Inflammatory macrophage treated with lipopolysaccharide for 4 hours (primary cell): ENCODE data around the gene KRTAP4-6.
A peak's percentile ranks its signal among the peaks of the same experiment; 100 is the strongest.
"Not testable (repeated sequence)": the region's sequence is repeated elsewhere in the genome, so short reads cannot be mapped to it uniquely, and the experiment has no call there.

Experiments used
- DNase-seq: peaks from one replicate; pipeline ENCODE4 v3.0.0-alpha.2; 2020

Gene KRTAP4-6

GRCh38 chr17:41140360-41141131 is at the start of gene KRTAP4-6:
KRTAP4-6 (minus strand) TSS chr17:41140544; CDS start chr17:41140487, 57 bp downstream.
- peak; percentile 40 for DNase-seq

GRCh38 chr17:41189837-41190318 is 49.5 kb upstream of the KRTAP4-6 start, which contains the start of gene KRTAP9-1:
KRTAP9-1 (plus strand) TSS chr17:41189887; CDS start chr17:41189887, 0 bp downstream.
- not testable (repeated sequence) for DNase-seq

- DNase-seq, result no peak
These were observed 46.5 kb upstream of the KRTAP4-6 start for GRCh38 chr17:41186872-41187271.

- DNase-seq, result no peak
These were observed 44.7 kb upstream of the KRTAP4-6 start for GRCh38 chr17:41185001-41185400.

GRCh38 chr17:41184480-41184961 is 44.2 kb upstream of the KRTAP4-6 start, which contains the start of gene KRTAP4-1:
KRTAP4-1 (minus strand) TSS chr17:41184911; CDS start chr17:41184854, 57 bp downstream.
- DNase-seq, result no peak

GRCh38 chr17:41178843-41179616 is 38.7 kb upstream of the KRTAP4-6 start:
- no peak for DNase-seq

- DNase-seq, result peak; percentile 67
These were observed 38.0 kb upstream of the KRTAP4-6 start for GRCh38 chr17:41178341-41178740.

- DNase-seq, result no peak
These were observed 37.5 kb upstream of the KRTAP4-6 start, which contains the start of gene KRTAP4-2 for GRCh38 chr17:41177727-41178271. KRTAP4-2 (minus strand) TSS chr17:41178221; CDS start chr17:41178164, 57 bp downstream.

- peak; percentile 13 for DNase-seq
These were observed 36.5 kb upstream of the KRTAP4-6 start for GRCh38 chr17:41176744-41177387.

- DNase-seq, result no peak
These were observed 31.5 kb upstream of the KRTAP4-6 start for GRCh38 chr17:41171886-41172285.

GRCh38 chr17:41168121-41168520 is 27.8 kb upstream of the KRTAP4-6 start, which contains the start of gene KRTAP4-3:
KRTAP4-3 (minus strand) TSS chr17:41168221; CDS start chr17:41168172, 49 bp downstream.
- DNase-seq, result no peak

GRCh38 chr17:41167561-41167960 is 27.2 kb upstream of the KRTAP4-6 start:
- DNase-seq, result no peak

GRCh38 chr17:41163828-41164227 is 23.5 kb upstream of the KRTAP4-6 start:
- no peak for DNase-seq

- DNase-seq, result no peak
These were observed 20.3 kb upstream of the KRTAP4-6 start, which contains the start of gene KRTAP4-4 for GRCh38 chr17:41160648-41161047. KRTAP4-4 (minus strand) TSS chr17:41160748; CDS start chr17:41160691, 57 bp downstream.

- DNase-seq, result not testable (repeated sequence)
These were observed 19.8 kb upstream of the KRTAP4-6 start for GRCh38 chr17:41160190-41160589.

GRCh38 chr17:41153856-41154255 is 13.5 kb upstream of the KRTAP4-6 start:
- DNase-seq, result no peak

GRCh38 chr17:41151525-41151924 is 11.2 kb upstream of the KRTAP4-6 start:
- no peak for DNase-seq

GRCh38 chr17:41150026-41150425 is 9.7 kb upstream of the KRTAP4-6 start:
- DNase-seq, result no peak

GRCh38 chr17:41149652-41149985 is 9.3 kb upstream of the KRTAP4-6 start, which contains the start of gene KRTAP4-5:
KRTAP4-5 (minus strand) TSS chr17:41149825; CDS start chr17:41149767, 58 bp downstream.
- no peak for DNase-seq

- DNase-seq, result not testable (repeated sequence)
These were observed 8.8 kb upstream of the KRTAP4-6 start for GRCh38 chr17:41148971-41149651.

GRCh38 chr17:41147531-41148204 is 7.3 kb upstream of the KRTAP4-6 start:
- DNase-seq, result no peak
